ENCODE data around the gene RBM7.

RBM7 gene

DNA sequence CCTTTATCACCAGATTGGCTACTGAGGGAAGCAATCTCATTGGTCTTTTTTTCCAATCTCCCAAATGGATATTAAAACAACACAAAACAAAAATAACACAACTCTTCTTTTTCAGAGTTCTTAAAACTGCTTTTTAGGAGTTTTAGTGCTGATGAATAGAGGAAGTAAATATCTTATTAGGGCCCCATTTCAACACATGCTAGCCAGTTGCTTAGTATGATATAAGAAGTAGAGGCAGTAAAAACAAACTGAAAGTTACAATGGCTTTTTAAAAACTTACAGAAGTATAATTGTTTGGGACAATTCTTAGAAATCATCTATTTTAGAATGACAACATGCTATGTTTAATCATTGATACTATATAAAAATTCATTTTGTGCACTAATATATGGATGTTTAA, 3.5 kb upstream of the RBM7 start:
- DNase-seq (ENCODE audit: low read depth in 3 of 3), result no peak

DNA sequence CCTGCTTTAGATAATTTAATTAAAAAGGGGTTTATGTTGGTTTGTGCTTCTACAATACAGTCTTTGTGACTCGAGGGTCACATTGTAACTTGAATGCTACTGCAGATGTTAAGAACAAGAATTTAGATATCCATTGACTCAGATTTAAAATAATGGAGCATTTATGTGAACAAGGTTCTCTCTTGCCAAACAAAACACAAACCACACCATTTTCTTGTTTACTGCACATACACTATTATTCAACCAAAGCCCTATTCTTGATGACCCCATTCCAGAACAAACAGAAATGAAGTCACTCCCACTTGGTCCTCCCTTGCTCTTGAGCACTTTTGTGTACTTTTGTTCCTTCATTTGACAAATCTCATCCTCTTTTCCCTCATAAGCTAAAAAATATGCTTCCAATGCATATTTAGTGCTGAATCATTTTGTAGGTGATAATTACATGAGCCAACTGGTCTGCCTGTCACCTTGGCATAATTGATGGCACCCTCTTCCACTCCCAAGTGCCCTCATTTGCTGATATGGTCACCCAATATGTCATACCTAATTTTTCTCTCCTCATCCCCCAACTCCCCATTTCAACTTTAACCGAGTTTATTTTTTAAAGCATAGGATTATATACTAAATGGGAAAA, 3.0 kb upstream of the RBM7 start:
- DNase-seq (ENCODE audit: low read depth in 3 of 3), result no peak

DNA sequence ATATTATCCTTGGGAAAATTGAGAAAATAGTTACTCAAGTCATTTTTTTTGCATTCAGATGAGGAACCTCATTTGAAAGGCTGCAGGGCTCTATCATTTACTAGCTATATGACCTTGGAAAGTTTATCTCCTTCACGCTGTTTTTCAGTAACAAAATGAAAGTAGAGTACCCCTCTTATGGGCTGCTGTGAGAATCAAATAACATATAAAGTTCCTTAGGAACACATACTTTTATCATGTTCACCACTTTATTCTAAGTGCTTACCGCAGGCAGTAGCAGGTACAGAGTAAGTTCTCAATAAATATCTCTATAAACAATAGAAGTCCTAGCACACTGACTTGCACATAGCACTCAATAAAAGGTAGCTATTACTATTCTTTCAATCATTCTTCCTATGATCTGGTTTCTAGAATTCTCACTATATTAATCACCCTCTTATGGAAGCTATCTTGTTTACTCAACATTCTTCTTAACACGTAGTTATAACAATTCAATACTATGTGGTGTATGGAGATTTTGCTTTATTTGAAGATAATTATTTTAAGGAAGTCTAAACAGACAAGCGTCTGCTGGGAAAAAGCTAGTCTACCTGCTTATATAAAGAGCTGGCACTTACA, 2.1 kb upstream of the RBM7 start:
- no peak for DNase-seq (ENCODE audit: low read depth in 3 of 3)

DNA sequence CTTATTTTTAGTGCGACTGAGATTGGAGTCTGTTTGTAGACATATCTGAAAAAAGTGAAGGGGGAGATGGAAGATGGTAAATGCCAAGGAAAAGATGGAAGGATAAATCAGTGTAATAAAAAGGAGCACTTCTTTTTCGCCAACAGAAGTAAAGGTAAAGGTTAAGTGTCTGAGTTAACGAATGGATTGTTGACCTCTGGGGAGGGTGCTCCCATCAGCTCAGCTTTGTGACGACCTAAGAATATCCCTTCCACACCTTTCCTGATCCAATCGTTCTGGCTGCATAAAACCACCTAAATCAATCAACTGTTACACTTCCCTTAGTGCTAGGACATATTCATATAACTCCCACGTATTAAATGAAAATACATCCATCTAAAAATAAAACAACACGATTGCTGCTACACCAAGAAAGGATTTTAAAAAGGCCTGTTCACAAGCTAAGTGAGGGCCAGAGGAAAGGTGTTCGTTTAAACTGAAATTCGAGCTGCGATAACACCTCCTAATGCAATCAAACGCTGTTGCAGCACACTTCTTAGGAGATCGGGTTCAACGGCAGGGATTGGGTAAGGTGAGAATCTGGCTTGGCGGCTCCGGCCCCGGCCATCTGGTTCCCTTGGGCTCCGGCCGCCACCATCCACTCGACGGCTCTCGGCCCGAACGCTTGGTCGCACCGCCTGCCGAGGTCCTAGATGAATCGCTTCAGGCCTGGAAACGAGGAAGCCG, 813 bp upstream of the RBM7 start:
- no peak for DNase-seq (ENCODE audit: low read depth in 3 of 3)

DNA sequence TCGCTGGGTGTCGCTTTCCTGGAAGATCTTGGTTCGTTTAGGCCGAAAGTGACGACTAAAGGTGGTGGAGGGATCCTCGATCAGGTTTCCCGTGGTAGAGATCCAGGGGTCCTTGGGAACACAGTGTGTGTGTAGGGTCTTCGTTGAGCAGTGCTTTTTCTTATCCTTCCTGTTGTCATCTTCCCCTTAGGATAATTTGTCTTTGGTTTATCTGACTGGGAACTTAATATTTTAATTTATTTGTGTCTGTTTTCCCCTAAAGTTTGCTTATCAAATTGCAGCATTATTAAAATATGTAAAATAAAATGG, 403 bp downstream of the RBM7 start:
- DNase-seq (ENCODE audit: low read depth in 3 of 3), result no peak

DNA sequence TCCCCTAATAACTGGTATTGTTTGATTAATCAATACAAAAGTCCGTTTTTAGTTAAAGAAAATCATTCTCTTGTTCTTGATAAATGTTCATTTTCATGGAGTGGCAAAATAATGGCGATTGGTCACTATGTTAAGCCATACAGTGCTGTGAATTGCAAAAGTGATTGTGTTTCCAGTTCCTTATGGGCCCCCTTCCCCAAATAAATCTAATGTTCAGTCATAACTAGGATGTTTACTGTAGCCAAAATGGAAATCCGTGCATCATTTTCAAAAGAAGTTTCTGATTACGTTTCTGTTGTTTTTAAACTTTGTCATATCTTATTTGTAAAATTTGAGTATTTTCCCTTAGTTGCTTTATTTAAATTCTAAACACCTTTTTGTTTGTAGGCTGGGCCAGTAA, 845 bp downstream of the RBM7 start:
- no peak for DNase-seq (ENCODE audit: low read depth in 3 of 3)

DNA sequence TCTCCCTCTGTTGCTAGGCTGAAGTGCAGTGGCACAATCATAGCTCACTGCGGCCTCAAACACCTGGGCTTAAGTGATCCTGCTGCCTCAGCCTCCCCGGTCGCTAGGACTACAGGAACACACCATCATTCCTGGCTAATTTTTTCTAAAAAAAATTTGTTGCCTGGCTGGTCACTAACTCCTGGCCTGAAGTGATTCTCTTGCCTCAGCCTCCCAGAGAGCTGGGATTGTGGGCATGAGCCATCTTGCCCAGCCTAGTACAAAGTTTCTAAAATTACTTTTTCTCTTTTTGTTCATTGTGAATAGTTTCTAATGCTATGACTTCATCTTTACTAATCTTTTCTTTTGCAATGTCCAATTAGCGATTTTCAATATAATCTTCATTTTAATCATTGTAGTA, 12.5 kb downstream of the RBM7 start:
- DNase-seq (ENCODE audit: low read depth in 3 of 3), result no peak

DNA sequence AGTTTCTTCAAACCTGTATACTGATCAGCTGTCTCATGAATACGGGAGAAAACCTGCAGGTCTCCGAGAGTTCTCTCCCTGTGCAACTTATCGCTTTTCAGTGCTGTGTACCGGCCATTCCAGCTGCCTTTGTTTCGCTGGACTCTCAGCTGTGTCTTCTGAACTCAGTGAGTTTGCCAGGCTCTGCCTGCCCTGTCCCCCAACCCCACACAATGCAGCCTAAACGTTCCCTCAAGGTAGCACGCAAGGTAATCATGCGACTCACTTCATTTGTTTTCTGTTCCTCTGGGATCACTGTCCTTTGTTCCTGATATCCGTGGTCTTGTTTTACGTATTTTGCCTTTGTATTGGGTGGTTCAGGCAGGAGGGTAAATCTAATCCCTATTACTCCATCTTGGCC, 13.5 kb downstream of the RBM7 start:
- no peak for DNase-seq (ENCODE audit: low read depth in 3 of 3)

DNA sequence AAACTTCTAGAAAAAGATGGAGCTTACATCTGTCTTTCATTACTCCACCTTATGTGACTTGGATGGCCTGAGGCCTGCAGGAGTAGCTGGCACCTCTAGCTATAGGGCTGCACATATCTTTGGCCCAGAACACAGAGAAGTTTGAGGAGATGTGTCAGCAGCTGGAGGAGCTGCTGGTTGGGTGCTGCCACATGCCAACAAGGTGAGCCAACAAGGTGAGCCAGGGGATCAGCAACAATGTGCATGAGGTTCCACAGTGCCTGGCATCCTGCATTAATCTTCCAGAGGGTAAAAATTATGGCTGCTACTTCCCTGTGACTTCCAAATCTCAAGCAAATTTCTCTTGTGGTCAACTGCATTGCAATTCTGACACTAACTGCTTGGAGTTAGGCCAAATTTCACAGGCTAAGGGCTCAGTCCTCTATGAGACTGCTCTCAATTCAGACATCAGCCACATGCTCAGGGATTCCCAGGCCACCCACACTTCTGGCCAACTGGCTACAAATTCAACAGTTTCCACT, 16.0 kb downstream of the RBM7 start:
- DNase-seq (ENCODE audit: low read depth in 3 of 3), result no peak

DNA sequence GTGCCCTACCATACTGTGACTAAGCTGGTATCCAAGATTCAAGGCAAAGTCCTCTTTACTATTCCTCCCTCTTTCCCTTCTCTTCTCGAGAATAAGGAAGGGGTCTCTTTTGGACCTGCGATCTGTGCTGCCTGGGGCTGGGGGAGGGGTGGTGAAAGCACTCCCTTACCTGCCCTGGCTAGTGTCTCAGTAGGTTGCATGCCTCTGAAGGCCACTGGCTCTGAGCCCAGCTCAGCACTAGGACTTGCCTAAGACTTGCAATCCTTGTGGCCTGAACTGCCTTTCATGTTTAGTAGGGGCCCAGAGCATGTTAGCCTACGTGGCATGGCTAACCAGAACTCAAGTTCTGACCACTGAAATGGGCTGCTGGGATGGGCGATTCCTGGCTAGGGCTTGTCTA, 25.8 kb downstream of the RBM7 start:
- no peak for DNase-seq (ENCODE audit: low read depth in 3 of 3)

DNA sequence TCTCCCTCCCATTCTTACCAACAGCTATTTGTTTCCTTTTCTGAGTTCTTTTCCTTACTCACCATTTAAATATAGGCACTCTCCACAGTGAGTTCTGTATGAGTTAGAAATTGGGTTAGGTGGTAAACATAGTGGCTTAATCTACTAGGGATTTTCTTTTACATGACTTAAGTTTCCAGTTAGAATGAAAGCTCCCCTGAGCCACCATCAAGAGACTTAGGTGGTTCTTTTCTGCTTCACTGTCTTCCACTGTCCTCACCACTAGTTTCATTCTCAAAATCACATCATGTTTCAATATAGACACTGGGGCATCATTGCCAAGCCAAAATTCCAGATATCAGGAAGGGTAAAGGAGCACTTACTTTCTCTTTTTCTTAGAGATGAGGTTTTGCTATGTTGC, 29.8 kb downstream of the RBM7 start:
- no peak for DNase-seq (ENCODE audit: low read depth in 3 of 3)

DNA sequence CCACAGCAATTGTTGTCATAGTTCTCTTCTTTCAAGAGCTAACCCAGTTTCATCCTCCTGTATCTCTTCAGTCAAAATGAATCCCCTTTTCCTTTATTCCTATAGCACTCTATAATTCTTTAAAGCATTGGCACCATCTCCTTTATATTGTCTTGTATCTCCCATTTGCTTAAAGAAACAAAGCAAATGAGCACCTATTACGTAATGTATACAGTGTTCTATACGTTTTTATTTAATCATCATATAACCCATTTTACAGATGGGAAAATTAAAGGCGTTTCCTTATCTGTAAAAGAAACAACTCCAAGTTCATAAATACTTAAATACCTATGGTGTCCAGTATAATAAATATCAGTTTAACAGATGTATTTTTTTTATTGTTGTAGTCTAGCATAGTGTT, 32.4 kb downstream of the RBM7 start:
- no peak for DNase-seq (ENCODE audit: low read depth in 3 of 3)

DNA sequence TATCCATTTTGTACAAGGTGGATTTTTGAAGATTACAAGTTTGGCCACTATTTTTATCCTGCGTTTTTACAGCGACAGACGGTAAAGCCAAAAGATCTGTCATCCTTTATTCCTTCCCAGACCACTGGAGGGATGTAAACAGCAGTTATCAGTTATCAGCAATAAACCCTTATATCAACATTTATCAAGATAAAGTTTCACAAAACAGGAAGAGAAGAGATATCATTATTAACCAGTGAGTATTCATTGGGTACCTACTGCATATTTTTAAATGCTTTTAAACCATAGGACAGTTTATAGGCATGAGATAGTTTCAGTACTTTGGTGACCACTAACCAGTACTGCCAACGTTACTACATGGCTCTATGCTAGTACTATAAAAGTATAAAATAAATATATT, 32.9 kb downstream of the RBM7 start:
- DNase-seq (ENCODE audit: low read depth in 3 of 3), result no peak

DNA sequence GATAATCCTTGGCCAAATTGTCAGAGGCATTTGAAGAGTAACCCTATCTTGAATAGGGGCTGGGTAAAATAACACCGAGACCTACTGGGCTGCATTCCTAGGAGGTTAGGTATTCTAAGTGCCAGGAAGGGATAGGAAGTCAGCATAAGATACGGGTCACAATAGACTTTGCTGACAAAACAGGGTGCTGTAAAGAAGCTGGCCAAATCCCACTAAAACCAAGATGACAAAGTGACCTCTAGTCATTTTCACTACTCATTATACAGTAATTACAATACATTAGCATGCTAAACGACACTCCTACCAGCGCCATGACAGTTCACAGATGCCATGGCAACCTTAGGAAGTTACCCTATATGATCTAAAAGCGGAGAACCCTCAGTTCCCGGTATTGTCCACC, 37.8 kb downstream of the RBM7 start:
- no peak for DNase-seq (ENCODE audit: low read depth in 3 of 3)

DNA sequence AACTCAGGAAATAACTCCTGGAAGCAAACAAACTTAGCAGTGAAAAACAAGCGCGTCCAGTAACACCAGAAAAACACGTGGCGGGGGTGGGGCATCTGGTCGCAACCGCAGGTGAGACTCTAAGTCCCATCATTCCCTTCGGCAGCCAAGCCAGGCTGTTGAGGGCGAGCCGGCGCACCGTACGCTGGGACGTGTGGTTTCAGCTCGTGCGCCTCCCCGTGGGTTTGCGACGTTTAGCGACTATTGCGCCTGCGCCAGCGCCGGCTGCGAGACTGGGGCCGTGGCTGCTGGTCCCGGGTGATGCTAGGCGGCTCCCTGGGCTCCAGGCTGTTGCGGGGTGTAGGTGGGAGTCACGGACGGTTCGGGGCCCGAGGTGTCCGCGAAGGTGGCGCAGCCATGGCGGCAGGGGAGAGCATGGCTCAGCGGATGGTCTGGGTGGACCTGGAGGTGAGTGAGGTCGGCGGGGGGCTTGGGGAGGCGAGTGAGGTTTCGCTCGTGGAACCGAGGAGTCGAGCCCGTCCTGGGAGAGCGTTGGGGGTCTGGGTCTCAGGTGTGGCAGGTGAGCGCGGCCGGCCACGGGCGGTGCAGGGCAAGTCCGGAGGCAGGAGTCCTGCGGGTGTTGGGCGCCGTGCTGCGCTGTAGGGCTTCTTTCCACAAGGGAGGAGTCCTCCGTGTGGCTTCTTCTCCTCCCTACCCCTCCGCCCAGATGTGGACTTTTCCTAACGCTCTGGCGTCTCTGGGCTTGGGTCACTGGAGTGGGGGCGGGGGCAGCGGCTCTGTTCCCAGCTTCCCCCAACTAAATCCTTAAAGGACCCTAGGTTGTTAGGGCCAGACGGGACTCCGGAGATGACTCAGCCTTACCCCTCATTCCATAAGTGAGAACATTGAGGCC, 39.0 kb downstream of the RBM7 start, which contains the start of gene REXO2:
Gene REXO2 (plus strand): TSS at position 239 of the 892 bp plus-strand sequence. CDS start 62 bp downstream, at position 301.
- DNase-seq (ENCODE audit: low read depth in 3 of 3), result peak; percentile 85 to 90 (median 89)

DNA sequence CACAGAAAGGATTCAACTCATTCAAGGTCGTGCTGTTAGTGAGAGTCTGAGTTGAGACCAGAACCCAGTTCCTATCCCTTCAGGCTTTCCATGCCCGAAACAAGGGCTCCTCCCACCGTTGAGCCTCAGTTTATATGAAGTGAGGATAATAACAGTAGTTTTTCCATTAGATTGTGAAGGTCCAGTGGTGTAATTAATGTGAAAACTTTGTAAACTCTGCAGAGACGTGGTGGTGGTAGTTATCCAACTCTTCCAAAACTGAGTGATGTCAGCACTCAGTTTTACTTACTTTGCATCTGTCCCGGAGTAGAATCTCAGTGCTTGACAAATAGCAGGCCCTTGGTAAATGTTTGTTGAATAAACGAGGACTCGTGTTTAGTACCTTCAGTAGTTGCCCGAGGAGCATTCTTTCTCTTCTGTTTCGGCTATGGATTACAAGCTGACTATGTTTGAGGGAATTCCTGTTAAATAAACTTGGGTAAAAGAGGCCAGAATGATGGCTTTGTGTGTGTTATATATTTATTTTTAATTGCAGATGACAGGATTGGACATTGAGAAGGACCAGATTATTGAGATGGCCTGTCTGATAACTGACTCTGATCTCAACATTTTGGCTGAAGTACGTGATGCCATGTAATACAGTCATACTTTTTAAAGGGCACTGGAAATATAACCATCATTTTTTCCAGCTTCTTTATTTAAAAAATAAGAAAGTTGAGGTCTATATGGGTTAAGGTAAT, 39.8 kb downstream of the RBM7 start:
- no peak for DNase-seq (ENCODE audit: low read depth in 3 of 3)

DNA sequence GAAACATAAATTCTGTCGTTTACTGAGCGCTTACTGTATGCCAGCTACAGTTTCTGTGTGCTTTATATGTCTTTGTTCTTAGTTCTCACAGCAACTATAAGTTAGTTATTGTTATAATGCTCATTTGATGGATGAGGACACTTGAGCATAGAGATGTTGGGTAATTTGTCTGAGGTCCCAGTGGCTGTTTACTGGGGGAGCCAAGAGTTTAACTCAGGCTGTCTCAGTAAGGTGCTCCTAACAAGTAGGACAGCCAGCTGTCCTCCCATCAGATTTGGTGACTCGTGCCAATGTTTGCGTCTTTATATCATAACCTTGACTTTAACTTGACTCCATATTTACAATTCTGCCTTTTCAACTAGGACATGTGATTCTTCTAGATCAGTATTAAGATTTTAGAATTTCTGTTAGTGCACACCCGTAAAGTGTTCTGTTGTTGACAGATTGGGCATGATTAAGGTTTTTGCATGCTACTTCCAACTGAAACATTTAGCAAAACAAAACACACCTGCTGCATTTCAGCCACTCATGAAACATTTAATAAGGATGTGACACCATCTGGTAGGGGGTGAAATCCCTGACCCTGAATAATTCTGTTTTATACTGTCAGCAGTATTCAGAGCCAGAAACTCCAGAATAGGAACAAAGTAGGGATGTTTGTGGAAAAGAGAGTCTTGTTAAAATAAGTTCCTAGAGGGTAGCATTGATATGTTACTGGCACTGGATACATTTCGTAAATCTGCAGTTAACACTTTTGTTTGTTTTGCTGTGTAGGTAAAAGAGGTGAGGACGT, 40.7 kb downstream of the RBM7 start:
- no peak for DNase-seq (ENCODE audit: low read depth in 3 of 3)

DNA sequence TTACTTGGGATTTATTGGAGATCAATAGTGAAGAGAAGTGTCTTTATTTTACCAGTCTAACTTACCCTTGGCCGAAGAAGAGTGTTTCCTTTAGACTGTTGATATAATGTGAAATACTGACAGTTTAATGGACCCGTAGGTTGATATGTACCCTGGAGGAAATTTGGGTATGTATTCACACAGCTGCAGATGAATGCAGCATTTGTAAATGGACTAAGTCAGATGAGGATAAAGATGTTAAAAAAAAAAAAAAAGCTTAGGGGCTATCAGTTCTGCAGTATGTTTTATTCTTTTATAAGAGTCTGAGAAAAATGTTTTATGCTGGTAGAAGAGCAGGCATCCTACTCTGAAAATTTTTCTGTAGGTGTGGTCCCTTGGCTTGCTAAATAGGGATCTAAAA, 41.5 kb downstream of the RBM7 start:
- no peak for DNase-seq (ENCODE audit: low read depth in 3 of 3)

DNA sequence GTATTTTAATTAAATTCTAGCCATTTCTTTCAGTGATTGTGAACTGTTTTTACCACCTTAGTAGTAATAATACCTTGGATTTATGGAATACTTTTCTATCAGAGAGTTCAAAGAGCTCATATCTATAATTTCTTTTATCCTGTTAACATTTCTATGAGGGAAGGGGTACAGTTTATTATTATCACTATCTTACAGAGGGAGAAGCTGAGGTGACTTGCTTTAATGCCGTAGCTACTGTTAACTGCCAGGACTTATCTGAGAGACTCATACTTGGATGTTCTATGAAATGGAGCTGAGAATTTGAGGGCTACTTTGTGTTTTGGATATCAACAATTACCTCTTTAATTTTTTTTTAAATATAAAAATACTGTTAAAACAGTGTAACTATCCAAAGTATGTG, 42.1 kb downstream of the RBM7 start:
- no peak for DNase-seq (ENCODE audit: low read depth in 3 of 3)

DNA sequence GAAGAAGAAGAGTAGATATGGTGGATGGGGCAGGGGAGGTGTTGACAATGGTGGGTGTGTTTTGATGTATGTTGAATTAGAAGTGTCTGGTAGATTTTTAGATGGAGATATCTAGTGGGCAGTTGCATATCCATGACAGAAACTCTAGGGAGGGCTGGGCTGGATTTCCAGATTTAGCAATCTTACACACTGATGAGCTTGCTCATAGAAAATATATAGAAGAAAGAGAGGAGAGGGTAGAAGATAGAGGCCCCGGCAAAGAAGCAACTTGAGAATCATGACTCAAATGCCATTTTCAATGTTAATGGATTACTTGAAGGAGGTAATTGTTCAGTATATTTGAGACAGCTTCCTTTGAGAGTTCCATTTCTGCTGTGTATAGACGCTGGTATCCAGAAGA, 47.0 kb downstream of the RBM7 start:
- no peak for DNase-seq (ENCODE audit: low read depth in 3 of 3)

DNA sequence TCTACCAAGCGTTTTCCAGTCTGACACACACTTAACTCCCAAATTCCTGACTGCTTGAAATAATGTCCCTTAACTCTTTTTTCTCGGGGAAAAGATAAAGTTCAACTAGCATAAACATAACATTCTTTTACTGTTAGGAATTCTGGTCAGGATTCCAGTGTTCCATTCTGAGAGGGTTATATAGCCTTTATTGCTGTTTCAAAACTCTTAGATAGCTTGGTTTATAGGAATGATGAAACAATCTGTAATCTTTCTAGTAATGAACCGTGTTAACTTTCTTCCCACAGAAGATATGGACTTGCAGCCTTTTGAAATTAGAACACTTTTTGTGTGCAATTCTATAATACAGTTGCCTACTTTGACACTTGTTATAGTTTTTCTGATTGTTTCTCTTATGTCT, 47.4 kb downstream of the RBM7 start:
- no peak for DNase-seq (ENCODE audit: low read depth in 3 of 3)
